ENCODE measurements around the gene MTCH2.

DNA sequence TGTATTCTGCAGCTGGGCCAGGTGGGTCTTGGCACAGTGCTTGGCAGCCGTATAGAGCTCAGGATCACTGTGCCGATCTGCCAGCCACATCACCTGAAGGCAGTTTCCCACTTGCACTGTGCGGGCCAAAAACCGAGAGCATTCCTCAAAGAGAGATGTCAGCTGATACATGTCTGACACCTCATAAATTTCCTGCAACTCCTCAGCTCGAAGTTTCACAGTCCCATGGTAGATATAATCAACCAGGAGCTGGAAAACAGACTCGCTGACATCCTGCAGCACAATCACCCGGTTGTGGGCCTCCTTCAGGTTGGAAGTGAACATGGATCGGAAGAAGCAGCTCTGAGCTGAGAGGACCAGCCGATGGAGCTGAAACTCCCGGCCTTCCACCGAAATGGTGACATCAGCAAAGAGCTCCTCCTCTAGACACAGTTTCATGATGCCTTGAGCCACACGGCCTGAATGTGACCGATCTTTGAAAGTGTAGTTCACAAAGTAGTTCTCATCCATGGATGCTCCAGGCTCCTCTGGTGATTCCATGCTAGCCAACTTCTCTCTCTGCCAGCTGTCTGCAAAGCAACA lies 64.8 kb downstream of the MTCH2 start:
- no peak for TF ChIP-seq CTCF (IDR thresholded peaks at IDR 0.05)
- no peak for TF ChIP-seq REST (IDR thresholded peaks at IDR 0.05; ENCODE audit: insufficient read depth in 1 of 2, low read depth in 2 of 2, low read length in 1 of 2)
- TF ChIP-seq POLR2AphosphoS5 (IDR thresholded peaks at IDR 0.05; ENCODE audit: low read depth, low read length), result no peak

Measured in Panc1 (cell line).